DMS114 treated with DMSO at 0.1 percent for 48 hours (cell line): Measurements from ENCODE around the gene SYVN1.
A peak's percentile ranks its signal among the peaks of the same experiment; 100 is the strongest.
"Not testable (repeated sequence)": the region's sequence is repeated elsewhere in the genome, so short reads cannot be mapped to it uniquely, and the experiment has no call there.

ENCODE experiments used
- DNase-seq: peaks from one replicate; lab custom pipeline; 2025; ENCODE audit not compliant: unreplicated experiment; lab: John Stamatoyannopoulos, UW

The SYVN1 gene

GRCh38 chr11:65134240-65134951 lies at the start of gene SYVN1:
TSS of gene SYVN1 (minus strand) at chr11:65134519. CDS start at chr11:65133601, 918 bp downstream.
- peak; percentile 76 for DNase-seq

GRCh38 chr11:65183201-65183891 lies 49.0 kb upstream of the SYVN1 start:
- no peak for DNase-seq

GRCh38 chr11:65182258-65183170 lies 48.2 kb upstream of the SYVN1 start:
- DNase-seq: no peak

GRCh38 chr11:65181569-65182257 lies 47.4 kb upstream of the SYVN1 start, which contains the start of gene CAPN1:
TSS of gene CAPN1 (plus strand) at chr11:65181928. CDS start at chr11:65182702, 774 bp downstream.
- no peak for DNase-seq

- peak; percentile 53 for DNase-seq
Measured at GRCh38 chr11:65180877-65181568, 46.7 kb upstream of the SYVN1 start.

GRCh38 chr11:65174571-65175010 lies 40.3 kb upstream of the SYVN1 start:
- not testable (repeated sequence) for DNase-seq

- no peak for DNase-seq
Measured at GRCh38 chr11:65172600-65172999, 38.3 kb upstream of the SYVN1 start.

- no peak for DNase-seq
Measured at GRCh38 chr11:65170058-65170534, 35.8 kb upstream of the SYVN1 start, which contains the start of gene SPDYC. TSS of gene SPDYC (plus strand) at chr11:65170233. CDS start at chr11:65171358, 1,125 bp downstream.

- DNase-seq: no peak
Measured at GRCh38 chr11:65169164-65169641, 34.9 kb upstream of the SYVN1 start.

- DNase-seq: no peak
Measured at GRCh38 chr11:65167656-65168055, 33.3 kb upstream of the SYVN1 start.

GRCh38 chr11:65166893-65167292 lies 32.6 kb upstream of the SYVN1 start:
- no peak for DNase-seq

GRCh38 chr11:65165410-65166317 lies 31.3 kb upstream of the SYVN1 start:
- DNase-seq: no peak

- DNase-seq: no peak
Measured at GRCh38 chr11:65163684-65164083, 29.4 kb upstream of the SYVN1 start.

GRCh38 chr11:65160643-65161042 lies 26.3 kb upstream of the SYVN1 start:
- DNase-seq: no peak

- DNase-seq: no peak
Measured at GRCh38 chr11:65159012-65159411, 24.7 kb upstream of the SYVN1 start.

- no peak for DNase-seq
Measured at GRCh38 chr11:65157336-65157735, 23.0 kb upstream of the SYVN1 start.

GRCh38 chr11:65156926-65157325 lies 22.6 kb upstream of the SYVN1 start:
- no peak for DNase-seq

- no peak for DNase-seq
Measured at GRCh38 chr11:65156256-65156655, 21.9 kb upstream of the SYVN1 start.

GRCh38 chr11:65152122-65152521 lies 17.8 kb upstream of the SYVN1 start:
- no peak for DNase-seq
